ENCODE results near the gene WNT9B.
A peak's percentile ranks its signal among the peaks of the same experiment; 100 is the strongest.
"Not testable (repeated sequence)": the region's sequence is repeated elsewhere in the genome, so short reads cannot be mapped to it uniquely, and the experiment has no call there.

The WNT9B gene

GRCh38 chr17:46821482-46822387 is 29.6 kb upstream of the WNT9B start:
- no peak for DNase-seq (ENCODE audit: low read depth)

GRCh38 chr17:46822388-46822921 is 28.9 kb upstream of the WNT9B start:
- DNase-seq (ENCODE audit: low read depth) = peak; percentile 45

- DNase-seq (ENCODE audit: low read depth) = no peak
Observed at GRCh38 chr17:46823657-46824056, 27.7 kb upstream of the WNT9B start.

GRCh38 chr17:46826116-46826515 is 25.3 kb upstream of the WNT9B start:
- DNase-seq (ENCODE audit: low read depth) = no peak

GRCh38 chr17:46827274-46827673 is 24.1 kb upstream of the WNT9B start:
- DNase-seq (ENCODE audit: low read depth) = no peak

GRCh38 chr17:46831573-46832330 is 19.6 kb upstream of the WNT9B start:
- no peak for DNase-seq (ENCODE audit: low read depth)

GRCh38 chr17:46832331-46832821 is 19.0 kb upstream of the WNT9B start:
- no peak for DNase-seq (ENCODE audit: low read depth)

GRCh38 chr17:46832945-46833839 is 18.2 kb upstream of the WNT9B start:
- no peak for DNase-seq (ENCODE audit: low read depth)

GRCh38 chr17:46833840-46834208 is 17.6 kb upstream of the WNT9B start:
- no peak for DNase-seq (ENCODE audit: low read depth)

- DNase-seq (ENCODE audit: low read depth) = no peak
Observed at GRCh38 chr17:46834846-46835245, 16.5 kb upstream of the WNT9B start.

- no peak for DNase-seq (ENCODE audit: low read depth)
Observed at GRCh38 chr17:46836500-46836899, 14.9 kb upstream of the WNT9B start.

- DNase-seq (ENCODE audit: low read depth) = no peak
Observed at GRCh38 chr17:46837521-46837920, 13.9 kb upstream of the WNT9B start.

- no peak for DNase-seq (ENCODE audit: low read depth)
Observed at GRCh38 chr17:46839211-46839610, 12.2 kb upstream of the WNT9B start.

GRCh38 chr17:46840596-46840995 is 10.8 kb upstream of the WNT9B start:
- DNase-seq (ENCODE audit: low read depth) = not testable (repeated sequence)

GRCh38 chr17:46841561-46842379 is 9.6 kb upstream of the WNT9B start:
- no peak for DNase-seq (ENCODE audit: low read depth)

- DNase-seq (ENCODE audit: low read depth) = no peak
Observed at GRCh38 chr17:46842835-46843234, 8.5 kb upstream of the WNT9B start.

- no peak for DNase-seq (ENCODE audit: low read depth)
Observed at GRCh38 chr17:46847204-46848191, 3.9 kb upstream of the WNT9B start.

- DNase-seq (ENCODE audit: low read depth) = no peak
Observed at GRCh38 chr17:46848534-46848933, 2.8 kb upstream of the WNT9B start.

- no peak for DNase-seq (ENCODE audit: low read depth)
Observed at GRCh38 chr17:46850688-46851028, 725 bp upstream of the WNT9B start.

Measured in activated T-cell treated with anti-CD3 and anti-CD28 coated beads for 48 hours (primary cell).